Fibroblast of lung (primary cell): ENCODE measurements around the gene TMEM269. TPM values are rescaled to one million over a fixed set of nuclear protein-coding genes. Genes with fewer than 3 reads are reported as not detected.

Experiments
- DNase-seq, 2 donors: peaks; one replicate each; pipeline versions ENCODE4 v3.0.0 to v3.0.0-alpha.2; 2010; ENCODE audit warnings: low read depth in 2 of 2
- H2AFZ ChIP-seq: 2 replicates; pipeline ENCODE4 v1.5.1; 2012; ENCODE audit warnings: low read length, control low read depth, inconsistent platforms
- H3K27ac ChIP-seq: 2 replicates; pipeline ENCODE4 v1.5.1; 2011; ENCODE audit warnings: low read length, control low read depth; ENCODE audit not compliant: insufficient read depth
- H3K27me3 ChIP-seq: 2 replicates; pipeline ENCODE4 v1.5.1; 2011; ENCODE audit warnings: mild to moderate bottlenecking, low read length; ENCODE audit not compliant: control insufficient read depth, insufficient read depth
- H3K36me3 ChIP-seq: 2 replicates; pipeline ENCODE4 v1.5.1; 2011; ENCODE audit warnings: low read length; ENCODE audit not compliant: control insufficient read depth, insufficient read depth
- H3K4me1 ChIP-seq: 2 replicates; pipeline ENCODE4 v1.5.1; 2011; ENCODE audit warnings: low read length; ENCODE audit not compliant: control insufficient read depth, insufficient read depth; ENCODE audit errors: extremely low read depth
- H3K4me2 ChIP-seq: 2 replicates; pipeline ENCODE4 v1.5.1; 2011; ENCODE audit warnings: low read length, control low read depth; ENCODE audit not compliant: insufficient read depth; ENCODE audit errors: extremely low read depth
- H3K4me3 ChIP-seq, 4 experiments: fragments of 200-600 bp in 1 of 4; sonication (generic) in 1 of 4; replicated peaks in 1 of 4; 2 replicates each; pipeline ENCODE4 v1.5.1; 2011 to 2016; ENCODE audit warnings: low read length in 4 of 4, low read depth in 3 of 4, mild to moderate bottlenecking in 3 of 4, control low read depth in 2 of 4, inconsistent platforms in 1 of 4, mixed read lengths in 1 of 4; ENCODE audit not compliant: insufficient read depth in 1 of 4; ENCODE audit errors: control extremely low read depth in 1 of 4
- H3K79me2 ChIP-seq: 2 replicates; pipeline ENCODE4 v1.5.1; 2012; ENCODE audit warnings: mild to moderate bottlenecking, low read length, inconsistent platforms; ENCODE audit not compliant: control insufficient read depth, insufficient read depth
- H3K9ac ChIP-seq: 2 replicates; pipeline ENCODE4 v1.5.1; 2011; ENCODE audit warnings: mild to moderate bottlenecking, low read length, control low read depth; ENCODE audit not compliant: insufficient read depth
- H3K9me3 ChIP-seq: 2 replicates; pipeline ENCODE4 v1.5.1; 2012; ENCODE audit warnings: low read depth, low read length; ENCODE audit not compliant: control insufficient read depth, insufficient read depth
- H4K20me1 ChIP-seq: 2 replicates; pipeline ENCODE4 v1.5.1; 2011; ENCODE audit warnings: low read length; ENCODE audit not compliant: control insufficient read depth, insufficient read depth; ENCODE audit errors: extremely low read depth
- EZH2 ChIP-seq: IDR thresholded peaks from 2 replicates; pipeline ENCODE4 v1.5.1; 2012; ENCODE audit warnings: low read length, control low read depth, mild to moderate bottlenecking; ENCODE audit errors: missing control alignments
- polyA plus RNA-seq, 2 donors: library from polyadenylated mRNA; depleted of rRNA in 1 of 2; stranded (reverse) in 1 of 2; unstranded in 1 of 2; fragments of >200 nt; gene quantifications; 2 replicates each; pipeline ENCODE4 v1.2.1, GENCODE V29; 2011 to 2012; ENCODE audit warnings: missing spikeins in 1 of 2
- total RNA-seq: library from RNA; depleted of rRNA; stranded (reverse); fragments of >200 nt; gene quantifications from 2 replicates; pipeline ENCODE4 v1.2.1, GENCODE V29; 2014
- TF ChIP-seq, protein P1 (sequence below), 2 donors: IDR thresholded peaks in 1 of 2; conservative IDR thresholded peaks in 1 of 2; 1 replicate in 1 of 2; 2 replicates in 1 of 2; pipeline ENCODE4 v1.5.1; 2011 to 2012; ENCODE audit warnings: low read length in 2 of 2, control low read depth in 1 of 2, inconsistent platforms in 1 of 2, low read depth in 1 of 2, mild to moderate bottlenecking in 1 of 2

TMEM269 gene
- total and polyA plus RNA-seq, 2 donors (not counting 1 experiment from before 2014, with no cell fraction given), result 0.10 to 0.17 TPM

DNA sequence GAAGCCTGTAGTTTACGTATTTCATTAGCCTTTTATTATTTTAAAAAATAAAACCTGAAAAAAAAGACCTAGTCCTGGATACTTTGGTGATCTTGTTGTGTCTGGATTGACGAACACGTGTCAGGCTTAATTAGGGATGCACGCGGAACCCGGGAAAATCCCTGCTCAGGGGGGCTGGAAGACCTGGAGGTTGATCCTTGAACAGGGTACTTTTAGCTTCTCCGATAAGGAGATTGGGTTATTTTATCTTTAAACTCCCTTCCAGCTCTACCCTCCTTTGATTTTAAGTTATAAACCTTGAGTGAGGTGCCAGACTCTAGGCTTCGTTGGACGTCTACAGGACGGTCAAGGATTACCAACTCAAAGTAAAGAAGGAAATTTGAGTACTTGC lies 61.1 kb downstream of the TMEM269 start:
- Histone ChIP-seq H2AFZ (peak overlapping the region; percentile 99), H3K79me2 (peaks cover 10% of the 10 kb centered on the region), H3K27me3 (no peaks in the 10 kb centered on the region), H3K9me3 (no peaks in the 10 kb centered on the region), H3K36me3 (peaks cover 2% of the 10 kb centered on the region), H3K9ac (peak overlapping the region; percentile 24), H3K4me3 (peak overlapping the region; percentile 52 to 92 (median 92)), H4K20me1 (no peaks in the 10 kb centered on the region), H3K4me1 (peaks cover 7% of the 10 kb centered on the region), H3K27ac (peak overlapping the region; percentile 39), H3K4me2 (peak overlapping the region; percentile 92)
- DNase-seq, result no peak
- no peak for TF ChIP-seq EZH2
- TF ChIP-seq, protein P1, sequence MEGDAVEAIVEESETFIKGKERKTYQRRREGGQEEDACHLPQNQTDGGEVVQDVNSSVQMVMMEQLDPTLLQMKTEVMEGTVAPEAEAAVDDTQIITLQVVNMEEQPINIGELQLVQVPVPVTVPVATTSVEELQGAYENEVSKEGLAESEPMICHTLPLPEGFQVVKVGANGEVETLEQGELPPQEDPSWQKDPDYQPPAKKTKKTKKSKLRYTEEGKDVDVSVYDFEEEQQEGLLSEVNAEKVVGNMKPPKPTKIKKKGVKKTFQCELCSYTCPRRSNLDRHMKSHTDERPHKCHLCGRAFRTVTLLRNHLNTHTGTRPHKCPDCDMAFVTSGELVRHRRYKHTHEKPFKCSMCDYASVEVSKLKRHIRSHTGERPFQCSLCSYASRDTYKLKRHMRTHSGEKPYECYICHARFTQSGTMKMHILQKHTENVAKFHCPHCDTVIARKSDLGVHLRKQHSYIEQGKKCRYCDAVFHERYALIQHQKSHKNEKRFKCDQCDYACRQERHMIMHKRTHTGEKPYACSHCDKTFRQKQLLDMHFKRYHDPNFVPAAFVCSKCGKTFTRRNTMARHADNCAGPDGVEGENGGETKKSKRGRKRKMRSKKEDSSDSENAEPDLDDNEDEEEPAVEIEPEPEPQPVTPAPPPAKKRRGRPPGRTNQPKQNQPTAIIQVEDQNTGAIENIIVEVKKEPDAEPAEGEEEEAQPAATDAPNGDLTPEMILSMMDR (conservative IDR thresholded peaks at IDR 0.05 in 1 of 2, IDR thresholded peaks at IDR 0.05 in 1 of 2; ENCODE audit: low read depth in 1 of 2, low read length in 2 of 2), result no peak

DNA sequence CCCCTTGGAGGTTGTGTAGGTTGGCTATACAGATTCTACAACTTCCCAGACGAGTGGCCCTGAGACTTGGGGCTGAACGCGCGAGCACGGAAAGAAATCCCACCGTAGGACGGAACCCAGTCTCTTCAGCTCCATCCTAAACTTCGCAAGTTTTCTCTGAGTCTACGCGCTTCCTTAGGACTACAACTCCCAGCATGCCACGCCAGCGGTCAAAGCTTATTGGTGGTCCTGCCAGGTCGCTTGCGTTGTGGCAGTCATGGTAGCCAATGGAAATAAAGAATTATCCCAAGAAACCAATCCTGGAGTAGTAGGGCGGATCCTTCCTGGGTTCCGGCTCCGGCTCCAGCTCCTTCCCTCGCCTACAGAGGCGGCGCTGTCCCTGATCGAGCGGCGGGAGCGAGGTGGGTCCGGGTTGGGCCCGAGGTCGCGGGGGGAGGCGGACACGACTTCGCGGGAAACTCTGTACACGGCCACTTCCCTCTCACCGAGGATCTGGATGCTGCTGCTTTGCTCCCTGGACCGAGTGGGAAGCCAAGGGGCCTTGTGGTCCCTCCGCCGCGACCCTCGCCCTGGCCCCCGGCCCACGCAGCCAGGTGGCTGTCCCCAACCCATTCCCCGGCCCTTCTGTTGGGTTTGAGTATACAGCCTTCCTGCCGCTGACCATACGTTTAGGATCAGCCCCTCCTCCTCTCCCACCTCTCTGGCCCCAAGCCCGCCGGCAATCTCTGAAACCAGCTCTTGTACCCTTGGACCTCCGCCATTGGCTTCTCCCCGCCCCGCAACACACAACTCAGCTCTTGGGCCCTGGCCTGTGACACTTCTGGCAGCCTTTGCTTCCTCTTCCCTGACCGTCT lies 61.7 kb downstream of the TMEM269 start, which contains the start of gene ZNF691:
Gene ZNF691, plus strand, starts transcription at position 357 of the 854 bp plus-strand sequence. CDS start 3,046 bp downstream, outside the sequence.
- H3K4me2 ChIP-seq, result peak within 1 kb of the TSS; percentile 96
- peak within 1 kb of the TSS; percentile 99 for H2AFZ ChIP-seq
- H3K27ac ChIP-seq, result peak within 1 kb of the TSS; percentile 56
- TF ChIP-seq, protein P1 (conservative IDR thresholded peaks at IDR 0.05 in 1 of 2, IDR thresholded peaks at IDR 0.05 in 1 of 2; ENCODE audit: low read depth in 1 of 2, low read length in 2 of 2), result peak; percentile 42 to 46
- no peak for TF ChIP-seq EZH2
- H3K36me3 ChIP-seq, result peaks cover 6% of the 10 kb centered on the region
- H3K4me1 ChIP-seq, result peaks cover 7% of the 10 kb centered on the region
- H3K9me3 ChIP-seq, result no peaks in the 10 kb centered on the region
- no peaks in the 10 kb centered on the region for H3K27me3 ChIP-seq
- DNase-seq, result peak; percentile 97 to 98
- H3K9ac ChIP-seq, result peak within 1 kb of the TSS; percentile 69
- H4K20me1 ChIP-seq, result no peaks in the 10 kb centered on the region
- H3K79me2 ChIP-seq, result peaks cover 10% of the 10 kb centered on the region
- H3K4me3 ChIP-seq, result peak within 1 kb of the TSS; percentile 52 to 92 (median 92)

DNA sequence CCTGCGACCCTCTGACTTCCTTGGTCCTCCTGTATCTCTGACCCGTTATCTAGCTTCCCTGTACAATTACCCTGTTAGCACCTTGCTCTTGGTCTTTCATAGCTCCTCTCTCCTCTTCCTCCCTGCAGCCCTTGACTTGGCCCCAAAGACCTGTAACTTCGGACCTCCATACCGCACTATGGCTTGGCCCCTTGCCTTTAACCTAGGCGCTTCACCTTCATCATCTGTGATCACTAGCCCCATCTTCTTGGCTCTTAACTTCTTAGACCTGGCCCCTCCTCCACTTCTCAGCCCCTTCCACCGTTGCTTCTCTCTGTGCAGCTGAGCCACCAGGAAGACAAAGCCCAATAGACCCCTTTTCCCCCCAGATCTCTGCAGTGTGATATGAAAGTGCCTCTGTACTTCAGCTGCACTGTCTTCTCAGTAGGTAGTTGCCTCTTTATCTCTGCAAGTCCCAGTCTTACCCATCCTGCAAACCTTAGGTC lies 62.4 kb downstream of the TMEM269 start:
- H3K4me2 ChIP-seq, result peak overlapping the region; percentile 96
- TF ChIP-seq, protein P1 (conservative IDR thresholded peaks at IDR 0.05 in 1 of 2, IDR thresholded peaks at IDR 0.05 in 1 of 2; ENCODE audit: low read depth in 1 of 2, low read length in 2 of 2), result no peak
- no peak for TF ChIP-seq EZH2
- H3K4me3 ChIP-seq, result peak overlapping the region; percentile 52 to 92 (median 92)
- no peaks in the 10 kb centered on the region for H4K20me1 ChIP-seq
- H2AFZ ChIP-seq, result peak overlapping the region; percentile 60
- H3K36me3 ChIP-seq, result peaks cover 6% of the 10 kb centered on the region
- peak overlapping the region; percentile 69 for H3K9ac ChIP-seq
- peak overlapping the region; percentile 56 for H3K27ac ChIP-seq
- H3K79me2 ChIP-seq, result peaks cover 10% of the 10 kb centered on the region
- no peak for DNase-seq
- H3K4me1 ChIP-seq, result peaks cover 7% of the 10 kb centered on the region
- H3K9me3 ChIP-seq, result no peaks in the 10 kb centered on the region
- H3K27me3 ChIP-seq, result no peaks in the 10 kb centered on the region
